ENCODE data around the gene PGBD5. TPM values are rescaled to one million over a fixed set of nuclear protein-coding genes. Genes with fewer than 3 reads are reported as not detected.

PGBD5 gene
- total RNA-seq, 2 donors from 2014 or later: 2.6 to 4.3 TPM

- H3K27ac ChIP-seq: peak overlapping the region; percentile 46 to 74 (median 66)
- intact Hi-C loops (cut with DNase I): no loop called here
Measured at GRCh38 chr1:230267338-230268065, 158.6 kb downstream of the PGBD5 start.

GRCh38 chr1:230266456-230266855 lies 159.7 kb downstream of the PGBD5 start:
- DNase-seq (no peak), ATAC-seq (no peak)
- 45 to 47% methylated on average over 1 to 2 of the region's 2 CpGs for WGBS, 2 donors
- H3K27me3 ChIP-seq: no peaks in the 10 kb centered on the region
- peaks cover 56% of the 10 kb centered on the region for H3K4me1 ChIP-seq
- TF ChIP-seq CTCF (IDR thresholded peaks at IDR 0.05) (no peak), POLR2A (IDR thresholded peaks at IDR 0.05) (no peak)
- H3K4me3 ChIP-seq: no peak overlapping the region
- no peaks in the 10 kb centered on the region for H3K9me3 ChIP-seq
- peaks cover 13 to 24% of the 10 kb centered on the region in 2 donors for H3K36me3 ChIP-seq (replicated peaks in 1 of 2; ENCODE audit: insufficient read depth in 1 of 2, low read depth in 2 of 2)
- intact Hi-C loops (cut with DNase I): no loop called here
- peak overlapping the region in 2 of 4 donors; percentile 60 to 74 for H3K27ac ChIP-seq

More at GRCh38 chr1:230267338-230268065, 158.6 kb downstream of the PGBD5 start:
- ATAC-seq (peak; percentile 11), DNase-seq (peak in 3 of 4 donors; percentile 46 to 68 (median 53))
- peaks cover 13 to 21% of the 10 kb centered on the region in 2 donors for H3K36me3 ChIP-seq (replicated peaks in 1 of 2; ENCODE audit: insufficient read depth in 1 of 2, low read depth in 2 of 2)
- H3K4me1 ChIP-seq: peaks cover 46% of the 10 kb centered on the region
- no peak overlapping the region for H3K4me3 ChIP-seq
- no peaks in the 10 kb centered on the region for H3K9me3 ChIP-seq
- 53 to 67% methylated on average over 14 to 17 of the region's 17 CpGs for WGBS, 2 donors
- TF ChIP-seq POLR2A (IDR thresholded peaks at IDR 0.05) (no peak), CTCF (IDR thresholded peaks at IDR 0.05) (no peak)
- H3K27me3 ChIP-seq: no peaks in the 10 kb centered on the region

GRCh38 chr1:230265200-230266115 lies 160.7 kb downstream of the PGBD5 start:
- ATAC-seq (no peak), DNase-seq (peak in 1 of 4 donors; percentile 5)
- intact Hi-C loops (cut with DNase I): no loop called here
- no peaks in the 10 kb centered on the region for H3K9me3 ChIP-seq
- H3K27me3 ChIP-seq: no peaks in the 10 kb centered on the region
- H3K4me3 ChIP-seq: no peak overlapping the region
- peaks cover 13 to 23% of the 10 kb centered on the region in 2 donors for H3K36me3 ChIP-seq (replicated peaks in 1 of 2; ENCODE audit: insufficient read depth in 1 of 2, low read depth in 2 of 2)
- WGBS, 2 donors: 91 to 93% methylated on average over 13 to 17 of the region's 17 CpGs
- no peak overlapping the region for H3K27ac ChIP-seq
- peaks cover 51% of the 10 kb centered on the region for H3K4me1 ChIP-seq
- TF ChIP-seq CTCF (IDR thresholded peaks at IDR 0.05) (no peak), POLR2A (IDR thresholded peaks at IDR 0.05) (no peak)

Other genes with a start within 250 kb of the PGBD5 start
- 10 to 100 TPM; 13.7 to 26.0 TPM for gene COG2, start 216.1 kb upstream of the PGBD5 start, total RNA-seq